Colonic mucosa (tissue), 4 donors: ENCODE measurements around the gene CAMTA1. TPM values are rescaled to one million over a fixed set of nuclear protein-coding genes. Genes with fewer than 3 reads are reported as not detected.

Source experiments
- DNase-seq: peaks from one replicate; pipeline ENCODE4 v3.0.0-alpha.2; 2020
- H3K27ac ChIP-seq: fragments of 200-600 bp; one replicate; pipeline ENCODE4 v1.8.0; 2021
- H3K27me3 ChIP-seq: fragments of 200-600 bp; one replicate; pipeline ENCODE4 v1.8.0; 2021
- H3K36me3 ChIP-seq: fragments of 200-600 bp; one replicate; pipeline ENCODE4 v1.8.0; 2021
- H3K4me1 ChIP-seq: fragments of 200-600 bp; one replicate; pipeline ENCODE4 v1.8.0; 2021; ENCODE audit warnings: mild to moderate bottlenecking
- H3K4me3 ChIP-seq: fragments of 200-600 bp; one replicate; pipeline ENCODE4 v1.8.0; 2021
- H3K9ac ChIP-seq, 2 donors: one replicate each; pipeline ENCODE4 v1.7.0; 2013; ENCODE audit warnings: control low read depth in 2 of 2, low read depth in 2 of 2, low read length in 2 of 2
- H3K9me3 ChIP-seq: fragments of 200-600 bp; one replicate; pipeline ENCODE4 v1.8.0; 2021
- intact Hi-C: fragments of 100-400 bp; cut with DNase I; formaldehyde crosslinking; loops from one replicate; pipeline ENCODE4 v1.14.1; 2022
- total RNA-seq, 2 donors: library from RNA; stranded (reverse); fragmentation: NEBNext Ultra II Directional in 1 of 2; extraction: Animal tissue kit (Norgen Biotek cat#: 25700) in 1 of 2; gene quantifications; one replicate each; pipeline ENCODE4 v1.2.1, GENCODE V29; 2021
- TF ChIP-seq, protein P1 (sequence below): fragments of 200-600 bp; IDR thresholded peaks from one replicate; pipeline ENCODE4 v1.8.0; 2022; ENCODE audit warnings: antibody characterized with exemption, mild to moderate bottlenecking
- donor health status: healthy.
- donor health status: DM: no; HTN: no; CAD: no.
- donor health status: DM: no; HTN: no; CAD: no.

CAMTA1 gene
- total RNA-seq, 2 donors from 2014 or later = 76.8 to 92.8 TPM

DNA sequence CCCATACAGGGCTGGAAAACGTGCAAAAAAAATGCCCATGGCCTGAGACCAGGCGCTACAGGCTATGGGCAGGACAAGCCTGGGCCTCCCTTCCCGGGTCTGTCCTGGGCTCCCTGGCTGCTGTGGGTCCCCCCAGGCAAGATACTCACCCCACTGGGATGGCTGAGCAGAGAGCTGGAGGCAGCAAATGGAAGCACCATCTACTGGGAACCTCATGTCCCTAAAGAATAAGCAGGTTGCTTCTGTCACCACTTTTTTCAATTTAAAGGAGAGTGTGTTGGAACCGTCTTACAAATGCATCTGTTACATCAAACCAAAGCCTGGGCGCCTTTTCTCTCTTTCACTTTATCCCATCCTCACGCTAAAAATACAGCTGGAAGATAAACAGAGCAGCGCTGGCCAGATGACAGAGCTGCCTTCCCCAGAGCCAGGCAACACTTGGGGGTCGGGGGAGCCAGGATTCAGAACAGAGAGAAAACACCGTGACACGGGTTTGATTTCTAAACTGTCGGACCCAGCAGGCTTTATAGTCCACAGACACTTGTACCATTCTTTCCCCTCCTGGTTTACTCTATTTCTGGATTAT lies 723.8 kb downstream of the CAMTA1 start:
- Histone ChIP-seq H3K27me3 (no peaks in the 10 kb centered on the region), H3K27ac (no peak overlapping the region), H3K36me3 (no peaks in the 10 kb centered on the region), H3K9ac (no peak overlapping the region), H3K9me3 (no peaks in the 10 kb centered on the region), H3K4me1 (no peaks in the 10 kb centered on the region), H3K4me3 (no peak overlapping the region)
- DNase-seq = no peak
- intact Hi-C loops = no loop called here
- TF ChIP-seq, protein P1, sequence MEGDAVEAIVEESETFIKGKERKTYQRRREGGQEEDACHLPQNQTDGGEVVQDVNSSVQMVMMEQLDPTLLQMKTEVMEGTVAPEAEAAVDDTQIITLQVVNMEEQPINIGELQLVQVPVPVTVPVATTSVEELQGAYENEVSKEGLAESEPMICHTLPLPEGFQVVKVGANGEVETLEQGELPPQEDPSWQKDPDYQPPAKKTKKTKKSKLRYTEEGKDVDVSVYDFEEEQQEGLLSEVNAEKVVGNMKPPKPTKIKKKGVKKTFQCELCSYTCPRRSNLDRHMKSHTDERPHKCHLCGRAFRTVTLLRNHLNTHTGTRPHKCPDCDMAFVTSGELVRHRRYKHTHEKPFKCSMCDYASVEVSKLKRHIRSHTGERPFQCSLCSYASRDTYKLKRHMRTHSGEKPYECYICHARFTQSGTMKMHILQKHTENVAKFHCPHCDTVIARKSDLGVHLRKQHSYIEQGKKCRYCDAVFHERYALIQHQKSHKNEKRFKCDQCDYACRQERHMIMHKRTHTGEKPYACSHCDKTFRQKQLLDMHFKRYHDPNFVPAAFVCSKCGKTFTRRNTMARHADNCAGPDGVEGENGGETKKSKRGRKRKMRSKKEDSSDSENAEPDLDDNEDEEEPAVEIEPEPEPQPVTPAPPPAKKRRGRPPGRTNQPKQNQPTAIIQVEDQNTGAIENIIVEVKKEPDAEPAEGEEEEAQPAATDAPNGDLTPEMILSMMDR = no peak

DNA sequence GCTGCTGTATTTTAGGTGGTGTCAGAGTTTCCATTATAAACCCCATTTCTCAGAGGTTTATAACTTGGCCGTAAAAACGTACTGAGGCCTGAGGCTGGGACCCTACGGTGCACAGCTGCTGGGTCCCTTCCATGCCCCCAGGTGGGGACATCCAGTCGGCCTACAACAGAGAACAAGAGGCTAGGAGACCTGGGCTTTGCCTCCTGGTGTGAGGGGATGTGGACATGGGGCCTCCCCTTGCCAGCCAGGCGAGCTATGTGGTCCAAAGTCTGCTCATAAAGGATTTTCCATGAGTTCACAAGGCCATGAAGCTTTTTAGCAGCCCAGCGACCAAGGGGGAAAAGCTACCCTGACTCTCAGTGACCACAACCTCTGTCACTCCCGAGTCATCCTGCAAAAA lies 724.3 kb downstream of the CAMTA1 start:
- H3K36me3 ChIP-seq = no peaks in the 10 kb centered on the region

DNA sequence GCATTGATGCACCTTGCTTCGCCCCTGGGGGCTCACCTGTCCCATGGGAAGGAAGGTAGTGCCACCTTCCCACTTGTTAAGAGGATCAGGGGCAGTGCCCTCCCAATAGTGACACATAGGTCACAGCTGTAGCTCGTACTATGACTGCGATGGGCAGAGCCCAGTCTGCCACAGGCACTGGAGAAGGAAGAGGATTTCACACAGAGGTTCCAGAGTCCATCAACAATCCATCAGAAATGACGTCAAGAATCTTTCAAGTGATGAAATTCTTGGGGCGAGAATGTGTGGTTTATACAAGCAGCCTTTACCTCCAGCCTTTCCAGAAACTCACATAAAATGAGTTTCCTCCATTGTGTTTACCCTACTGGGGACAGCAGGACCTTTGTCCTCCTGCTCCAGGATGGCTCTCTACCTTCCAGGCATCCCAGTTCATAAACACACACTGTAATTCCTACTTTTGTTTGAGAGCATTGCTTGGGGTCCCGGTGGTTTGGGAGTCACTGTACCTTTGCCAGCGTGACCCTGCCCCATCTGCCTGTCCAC lies 725.2 kb downstream of the CAMTA1 start:
- TF ChIP-seq, protein P1 = no peak
- H3K9me3 ChIP-seq = no peaks in the 10 kb centered on the region
- DNase-seq = peak; percentile 22
- no peaks in the 10 kb centered on the region for H3K4me1 ChIP-seq
- H3K9ac ChIP-seq = no peak overlapping the region
- no peaks in the 10 kb centered on the region for H3K36me3 ChIP-seq
- H3K4me3 ChIP-seq = no peak overlapping the region
- intact Hi-C loops = no loop called here
- H3K27me3 ChIP-seq = no peaks in the 10 kb centered on the region
- no peak overlapping the region for H3K27ac ChIP-seq

More for the DNA sequence above, 724.3 kb downstream of the CAMTA1 start:
- intact Hi-C loops = no loop called here
- TF ChIP-seq, protein P1 = no peak
- H3K9me3 ChIP-seq = no peaks in the 10 kb centered on the region
- no peak overlapping the region for H3K9ac ChIP-seq
- H3K4me3 ChIP-seq = no peak overlapping the region
- H3K4me1 ChIP-seq = no peaks in the 10 kb centered on the region
- no peaks in the 10 kb centered on the region for H3K27me3 ChIP-seq
- DNase-seq = no peak
- no peak overlapping the region for H3K27ac ChIP-seq

DNA sequence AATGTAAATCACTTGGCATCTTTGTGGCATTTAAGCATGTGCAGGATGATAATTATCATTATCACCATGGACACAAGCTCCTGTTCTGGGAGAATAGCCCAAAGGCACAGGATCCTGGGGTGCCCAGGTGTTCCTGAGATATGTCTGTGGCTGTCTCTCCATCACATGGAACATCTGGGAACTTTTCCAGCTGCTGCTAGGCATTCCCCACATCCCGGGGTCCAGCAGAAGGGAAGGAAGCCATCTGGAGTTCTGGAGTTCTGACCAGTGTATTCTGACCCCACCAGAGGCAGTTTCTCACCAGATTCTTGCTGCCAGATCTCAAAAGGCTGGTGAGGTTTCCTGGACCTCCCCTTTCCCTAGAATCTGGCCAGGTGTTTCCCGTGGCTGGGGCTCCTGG lies 726.1 kb downstream of the CAMTA1 start:
- no peaks in the 10 kb centered on the region for H3K4me1 ChIP-seq
- H3K9me3 ChIP-seq = no peaks in the 10 kb centered on the region
- no peak overlapping the region for H3K27ac ChIP-seq
- no peak for DNase-seq
- no peak overlapping the region for H3K4me3 ChIP-seq
- H3K9ac ChIP-seq = no peak overlapping the region
- TF ChIP-seq, protein P1 = no peak
- no peaks in the 10 kb centered on the region for H3K36me3 ChIP-seq
- intact Hi-C loops = no loop called here
- H3K27me3 ChIP-seq = no peaks in the 10 kb centered on the region

DNA sequence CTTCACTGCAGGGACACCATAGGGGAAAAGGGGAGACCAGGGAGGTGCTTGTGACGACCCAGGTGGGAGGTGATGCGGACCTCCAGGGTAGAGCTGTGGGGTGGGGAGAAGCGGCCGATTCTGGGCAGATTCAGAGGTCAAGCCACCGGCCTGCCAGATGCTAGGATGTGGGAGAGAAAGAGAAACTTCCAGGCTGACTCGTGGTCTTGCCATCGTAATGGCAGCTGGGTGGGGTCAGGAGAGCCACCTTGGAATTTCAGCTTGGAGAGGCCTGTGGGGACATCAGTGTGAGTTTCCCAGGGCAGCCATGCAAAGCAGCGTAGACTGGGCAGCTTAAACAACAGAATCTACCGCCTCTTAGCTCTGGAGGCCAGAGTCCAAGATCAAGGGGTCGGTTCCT lies 727.8 kb downstream of the CAMTA1 start:
- TF ChIP-seq, protein P1 = no peak
- Histone ChIP-seq H3K4me3 (no peak overlapping the region), H3K9me3 (no peaks in the 10 kb centered on the region), H3K27ac (no peak overlapping the region), H3K36me3 (no peaks in the 10 kb centered on the region), H3K27me3 (no peaks in the 10 kb centered on the region), H3K9ac (no peak overlapping the region), H3K4me1 (no peaks in the 10 kb centered on the region)
- DNase-seq = no peak
- intact Hi-C loops = no loop called here
